Hepatocyte (in vitro differentiated cells): ENCODE results near the gene MET.

ENCODE experiments used
- CTCF ChIP-seq: fragments of 200-600 bp; sonication (generic); IDR thresholded peaks from 2 replicates; pipeline ENCODE4 v1.5.1; 2016; ENCODE audit warnings: antibody characterized with exemption, mild to moderate bottlenecking; ENCODE audit not compliant: poor library complexity
- EZH2 ChIP-seq: fragments of 200-600 bp; sonication (generic); IDR thresholded peaks from 2 replicates; pipeline ENCODE4 v1.6.1; 2016; ENCODE audit warnings: antibody characterized with exemption, mild to moderate bottlenecking, borderline replicate concordance
- EZH2phosphoT487 ChIP-seq: fragments of 200-600 bp; sonication (generic); IDR thresholded peaks from one replicate; pipeline ENCODE4 v1.6.1; 2018; ENCODE audit warnings: antibody characterized with exemption, mild to moderate bottlenecking, low read depth, moderate library complexity; ENCODE audit not compliant: unreplicated experiment, severe bottlenecking

- TF ChIP-seq CTCF (no peak), EZH2 (no peak), EZH2phosphoT487 (no peak)
Observed at GRCh38 chr7:116632384-116632783, 39.6 kb upstream of the MET start.
